Measurements from ENCODE around the gene KCTD6.

The KCTD6 gene

GRCh38 chr3:58487140-58487886 is 4.6 kb upstream of the KCTD6 start:
- H3K27ac ChIP-seq (ENCODE audit: low read length) = no peak overlapping the region
- H3K27me3 ChIP-seq (ENCODE audit: control insufficient read depth, insufficient read depth, low read length) = no peaks in the 10 kb centered on the region
- no peak overlapping the region for H3K9ac ChIP-seq (ENCODE audit: low read length)
- no peaks in the 10 kb centered on the region for H3K36me3 ChIP-seq (ENCODE audit: control insufficient read depth, low read depth, low read length)
- H3K4me3 ChIP-seq (ENCODE audit: low read length) = no peak overlapping the region
- H3K4me1 ChIP-seq (ENCODE audit: control insufficient read depth, low read depth, low read length) = no peaks in the 10 kb centered on the region
- no peaks in the 10 kb centered on the region for H3K9me3 ChIP-seq (ENCODE audit: control insufficient read depth, low read depth, low read length)

- Histone ChIP-seq H3K27ac (ENCODE audit: low read length) (no peak overlapping the region), H3K4me3 (ENCODE audit: low read length) (no peak overlapping the region), H3K9ac (ENCODE audit: low read length) (no peak overlapping the region), H3K9me3 (ENCODE audit: control insufficient read depth, low read depth, low read length) (no peaks in the 10 kb centered on the region), H3K36me3 (ENCODE audit: control insufficient read depth, low read depth, low read length) (no peaks in the 10 kb centered on the region), H3K27me3 (ENCODE audit: control insufficient read depth, insufficient read depth, low read length) (no peaks in the 10 kb centered on the region), H3K4me1 (ENCODE audit: control insufficient read depth, low read depth, low read length) (peaks cover 14% of the 10 kb centered on the region)
Measured at GRCh38 chr3:58488967-58489366, 2.9 kb upstream of the KCTD6 start.

- H3K9ac ChIP-seq (ENCODE audit: low read length) = no peak overlapping the region
- H3K36me3 ChIP-seq (ENCODE audit: control insufficient read depth, low read depth, low read length) = no peaks in the 10 kb centered on the region
- no peaks in the 10 kb centered on the region for H3K27me3 ChIP-seq (ENCODE audit: control insufficient read depth, insufficient read depth, low read length)
- H3K4me1 ChIP-seq (ENCODE audit: control insufficient read depth, low read depth, low read length) = peaks cover 34% of the 10 kb centered on the region
- no peak overlapping the region for H3K27ac ChIP-seq (ENCODE audit: low read length)
- peak overlapping the region; percentile 52 for H3K4me3 ChIP-seq (ENCODE audit: low read length)
- no peaks in the 10 kb centered on the region for H3K9me3 ChIP-seq (ENCODE audit: control insufficient read depth, low read depth, low read length)
Measured at GRCh38 chr3:58490860-58491501, 915 bp upstream of the KCTD6 start.

- no peaks in the 10 kb centered on the region for H3K36me3 ChIP-seq (ENCODE audit: control insufficient read depth, low read depth, low read length)
- no peaks in the 10 kb centered on the region for H3K27me3 ChIP-seq (ENCODE audit: control insufficient read depth, insufficient read depth, low read length)
- no peak overlapping the region for H3K27ac ChIP-seq (ENCODE audit: low read length)
- H3K9me3 ChIP-seq (ENCODE audit: control insufficient read depth, low read depth, low read length) = no peaks in the 10 kb centered on the region
- H3K4me3 ChIP-seq (ENCODE audit: low read length) = peak overlapping the region; percentile 72
- H3K4me1 ChIP-seq (ENCODE audit: control insufficient read depth, low read depth, low read length) = peaks cover 49% of the 10 kb centered on the region
- peak overlapping the region; percentile 44 for H3K9ac ChIP-seq (ENCODE audit: low read length)
Measured at GRCh38 chr3:58492494-58492905, 604 bp downstream of the KCTD6 start.

GRCh38 chr3:58494107-58494506 is 2.2 kb downstream of the KCTD6 start:
- Histone ChIP-seq H3K4me1 (ENCODE audit: control insufficient read depth, low read depth, low read length) (peaks cover 51% of the 10 kb centered on the region), H3K4me3 (ENCODE audit: low read length) (peak overlapping the region; percentile 72), H3K9ac (ENCODE audit: low read length) (no peak overlapping the region), H3K27ac (ENCODE audit: low read length) (no peak overlapping the region), H3K27me3 (ENCODE audit: control insufficient read depth, insufficient read depth, low read length) (no peaks in the 10 kb centered on the region), H3K36me3 (ENCODE audit: control insufficient read depth, low read depth, low read length) (peaks cover under 1% of the 10 kb centered on the region), H3K9me3 (ENCODE audit: control insufficient read depth, low read depth, low read length) (no peaks in the 10 kb centered on the region)

- Histone ChIP-seq H3K36me3 (ENCODE audit: control insufficient read depth, low read depth, low read length) (peaks cover 7% of the 10 kb centered on the region), H3K27me3 (ENCODE audit: control insufficient read depth, insufficient read depth, low read length) (no peaks in the 10 kb centered on the region), H3K9ac (ENCODE audit: low read length) (peak overlapping the region; percentile 10), H3K4me1 (ENCODE audit: control insufficient read depth, low read depth, low read length) (peaks cover 51% of the 10 kb centered on the region), H3K4me3 (ENCODE audit: low read length) (peak overlapping the region; percentile 72), H3K27ac (ENCODE audit: low read length) (no peak overlapping the region), H3K9me3 (ENCODE audit: control insufficient read depth, low read depth, low read length) (no peaks in the 10 kb centered on the region)
Measured at GRCh38 chr3:58495101-58495500, 3.2 kb downstream of the KCTD6 start.

- H3K9ac ChIP-seq (ENCODE audit: low read length) = peak overlapping the region; percentile 10
- H3K27me3 ChIP-seq (ENCODE audit: control insufficient read depth, insufficient read depth, low read length) = no peaks in the 10 kb centered on the region
- peak overlapping the region; percentile 44 for H3K4me3 ChIP-seq (ENCODE audit: low read length)
- peaks cover 16% of the 10 kb centered on the region for H3K36me3 ChIP-seq (ENCODE audit: control insufficient read depth, low read depth, low read length)
- H3K9me3 ChIP-seq (ENCODE audit: control insufficient read depth, low read depth, low read length) = no peaks in the 10 kb centered on the region
- peaks cover 51% of the 10 kb centered on the region for H3K4me1 ChIP-seq (ENCODE audit: control insufficient read depth, low read depth, low read length)
- peak overlapping the region; percentile 42 for H3K27ac ChIP-seq (ENCODE audit: low read length)
Measured at GRCh38 chr3:58496206-58496857, 4.4 kb downstream of the KCTD6 start.

GRCh38 chr3:58497097-58497496 is 5.2 kb downstream of the KCTD6 start:
- peak overlapping the region; percentile 8 for H3K9ac ChIP-seq (ENCODE audit: low read length)
- peak overlapping the region; percentile 10 for H3K27ac ChIP-seq (ENCODE audit: low read length)
- H3K9me3 ChIP-seq (ENCODE audit: control insufficient read depth, low read depth, low read length) = no peaks in the 10 kb centered on the region
- peaks cover 51% of the 10 kb centered on the region for H3K4me1 ChIP-seq (ENCODE audit: control insufficient read depth, low read depth, low read length)
- H3K36me3 ChIP-seq (ENCODE audit: control insufficient read depth, low read depth, low read length) = peaks cover 22% of the 10 kb centered on the region
- H3K4me3 ChIP-seq (ENCODE audit: low read length) = peak overlapping the region; percentile 44
- H3K27me3 ChIP-seq (ENCODE audit: control insufficient read depth, insufficient read depth, low read length) = no peaks in the 10 kb centered on the region

GRCh38 chr3:58502872-58503271 is 11.0 kb downstream of the KCTD6 start:
- Histone ChIP-seq H3K4me3 (ENCODE audit: low read length) (no peak overlapping the region), H3K27me3 (ENCODE audit: control insufficient read depth, insufficient read depth, low read length) (no peaks in the 10 kb centered on the region), H3K36me3 (ENCODE audit: control insufficient read depth, low read depth, low read length) (peaks cover 22% of the 10 kb centered on the region), H3K4me1 (ENCODE audit: control insufficient read depth, low read depth, low read length) (no peaks in the 10 kb centered on the region), H3K9ac (ENCODE audit: low read length) (no peak overlapping the region), H3K9me3 (ENCODE audit: control insufficient read depth, low read depth, low read length) (no peaks in the 10 kb centered on the region), H3K27ac (ENCODE audit: low read length) (no peak overlapping the region)

GRCh38 chr3:58507356-58508078 is 15.6 kb downstream of the KCTD6 start:
- Histone ChIP-seq H3K4me3 (ENCODE audit: low read length) (no peak overlapping the region), H3K9ac (ENCODE audit: low read length) (no peak overlapping the region), H3K4me1 (ENCODE audit: control insufficient read depth, low read depth, low read length) (no peaks in the 10 kb centered on the region), H3K9me3 (ENCODE audit: control insufficient read depth, low read depth, low read length) (no peaks in the 10 kb centered on the region), H3K36me3 (ENCODE audit: control insufficient read depth, low read depth, low read length) (no peaks in the 10 kb centered on the region), H3K27ac (ENCODE audit: low read length) (no peak overlapping the region), H3K27me3 (ENCODE audit: control insufficient read depth, insufficient read depth, low read length) (no peaks in the 10 kb centered on the region)

- Histone ChIP-seq H3K27me3 (ENCODE audit: control insufficient read depth, insufficient read depth, low read length) (no peaks in the 10 kb centered on the region), H3K4me1 (ENCODE audit: control insufficient read depth, low read depth, low read length) (no peaks in the 10 kb centered on the region), H3K27ac (ENCODE audit: low read length) (no peak overlapping the region), H3K9me3 (ENCODE audit: control insufficient read depth, low read depth, low read length) (no peaks in the 10 kb centered on the region), H3K4me3 (ENCODE audit: low read length) (no peak overlapping the region), H3K36me3 (ENCODE audit: control insufficient read depth, low read depth, low read length) (no peaks in the 10 kb centered on the region), H3K9ac (ENCODE audit: low read length) (no peak overlapping the region)
Measured at GRCh38 chr3:58508437-58508836, 16.5 kb downstream of the KCTD6 start.

All from iPS-18a (cell line).